Lung microvascular endothelial cell (primary cell): ENCODE measurements around the gene CA9. TPM values are rescaled to one million over a fixed set of nuclear protein-coding genes. Genes with fewer than 3 reads are reported as not detected.
"Not testable (repeated sequence)": the region's sequence is repeated elsewhere in the genome, so short reads cannot be mapped to it uniquely, and the experiment has no call there.

Source experiments
- DNase-seq, 2 donors: peaks; one replicate each; pipeline versions ENCODE4 v3.0.0 to v3.0.0-alpha.2; 2010; ENCODE audit warnings: low read depth in 2 of 2
- total RNA-seq: library from RNA; depleted of rRNA; stranded (reverse); fragments of >200 nt; gene quantifications from 2 replicates; pipeline ENCODE4 v1.2.1, GENCODE V29; 2014

CA9 gene
- total RNA-seq, result 0.22 TPM in 1 of 2 replicates, not detected in the other

GRCh38 chr9:35673132-35674024, at the start of gene CA9:
Gene CA9 (plus strand): TSS chr9:35673928. CDS start chr9:35673960, 32 bp downstream.
- DNase-seq, result no peak

GRCh38 chr9:35627575-35627974, 46.2 kb upstream of the CA9 start:
- no peak for DNase-seq

DNA sequence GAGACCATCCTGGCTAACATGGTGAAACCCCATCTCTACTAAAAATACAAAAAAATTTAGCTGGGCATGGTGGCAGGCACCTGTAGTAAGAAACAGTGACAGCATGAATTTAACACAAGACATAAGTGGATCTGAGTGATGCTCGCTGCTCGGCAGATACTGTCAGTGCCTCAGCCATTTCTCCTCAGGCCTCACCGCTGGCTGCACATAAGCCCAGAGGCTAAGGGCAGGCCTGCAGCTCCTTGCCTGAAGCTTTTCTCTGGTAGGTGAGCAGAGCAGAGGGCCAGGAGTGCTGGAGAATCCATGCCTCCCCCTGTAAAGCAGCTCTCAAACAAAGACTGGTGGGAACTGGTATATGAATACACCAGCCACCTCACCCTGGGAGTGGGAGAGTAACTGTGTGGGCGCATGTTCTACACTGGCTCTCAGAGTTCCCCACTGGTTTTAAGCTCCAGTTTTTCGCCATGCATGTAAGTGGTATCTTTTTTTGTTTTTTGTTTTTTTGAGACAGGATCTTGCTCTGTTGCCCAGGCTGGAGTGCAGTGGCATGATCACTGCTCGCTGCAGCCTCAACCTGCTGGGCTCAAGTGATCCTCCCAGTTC, 45.2 kb upstream of the CA9 start:
- no peak for DNase-seq

DNA sequence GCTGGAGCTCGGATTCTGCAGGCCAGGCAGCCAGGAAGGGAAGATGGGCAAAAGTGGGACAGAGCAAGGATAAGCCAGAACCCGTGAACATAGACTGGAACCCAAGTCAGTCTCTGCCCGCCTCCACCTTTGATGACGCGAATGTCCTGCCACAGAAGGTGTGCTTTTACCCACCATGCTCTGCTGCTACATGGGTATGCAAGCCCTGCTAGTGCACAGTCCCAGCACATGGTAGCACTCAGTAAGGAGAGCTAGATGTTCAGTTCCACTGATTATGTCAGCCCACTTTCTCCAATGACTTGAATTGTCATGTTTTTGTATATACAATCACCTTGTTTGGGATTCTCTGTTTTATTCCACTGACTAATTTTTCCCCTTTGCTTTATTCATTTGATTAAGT, 44.1 kb upstream of the CA9 start:
- DNase-seq, result no peak

GRCh38 chr9:35635730-35636129, 38.0 kb upstream of the CA9 start:
- no peak for DNase-seq

DNA sequence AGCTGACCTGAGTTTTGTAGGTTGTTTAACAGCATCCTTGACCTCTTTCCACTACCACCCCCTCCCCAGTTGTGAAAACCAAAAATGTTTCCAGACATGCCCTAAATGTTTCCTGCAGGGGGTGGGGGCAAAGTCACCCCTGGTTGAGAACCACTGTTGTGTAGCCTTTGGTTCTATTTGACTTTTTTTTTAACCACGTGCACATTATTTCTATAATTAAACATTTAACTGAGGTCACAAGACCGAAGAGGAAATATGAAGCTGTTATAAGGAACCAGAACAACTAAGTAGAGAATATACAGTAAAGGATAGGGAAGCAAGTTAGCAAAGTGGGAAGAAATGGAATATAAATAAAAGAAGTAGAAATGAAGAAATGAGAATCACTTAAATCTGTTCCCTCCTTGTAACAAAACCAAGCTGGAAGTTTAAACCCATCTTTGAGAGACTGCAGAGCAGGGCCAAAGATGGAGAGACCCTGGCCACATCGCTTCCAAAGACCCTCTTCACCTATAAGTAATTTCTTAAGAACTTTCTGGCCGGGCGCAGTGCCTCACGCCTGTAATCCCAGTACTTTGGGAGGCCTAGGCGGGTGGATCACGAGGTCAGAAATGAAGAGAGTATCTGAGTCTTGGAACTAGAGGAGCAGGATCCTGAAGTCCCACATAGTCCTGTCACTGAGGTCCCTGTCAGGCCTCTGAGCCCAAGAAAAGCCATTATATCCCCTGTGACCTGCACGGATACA, 37.4 kb upstream of the CA9 start:
- no peak for DNase-seq

GRCh38 chr9:35636877-35637246, 36.9 kb upstream of the CA9 start:
- not testable (repeated sequence) for DNase-seq

GRCh38 chr9:35637427-35637955, 36.2 kb upstream of the CA9 start:
- not testable (repeated sequence) for DNase-seq

DNA sequence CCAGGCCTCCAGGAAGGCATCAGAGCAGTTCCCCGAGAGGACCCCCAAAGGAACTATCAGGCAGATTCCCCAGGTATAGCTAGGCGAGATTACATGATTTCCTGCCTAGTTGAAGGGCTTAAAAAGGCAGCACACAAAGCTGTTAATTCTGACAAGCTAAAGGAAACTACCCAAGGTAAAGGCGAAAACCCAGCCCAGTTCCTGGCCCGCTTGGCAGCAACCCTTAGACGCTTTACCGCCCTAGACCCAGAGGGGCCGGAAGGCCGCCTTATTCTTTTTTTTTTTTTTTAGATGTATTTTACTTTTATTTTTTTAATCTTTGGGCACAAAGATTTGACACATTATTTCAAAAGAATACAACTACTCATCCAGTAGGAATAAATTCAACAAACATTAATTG, 35.0 kb upstream of the CA9 start:
- DNase-seq, result not testable (repeated sequence)

DNA sequence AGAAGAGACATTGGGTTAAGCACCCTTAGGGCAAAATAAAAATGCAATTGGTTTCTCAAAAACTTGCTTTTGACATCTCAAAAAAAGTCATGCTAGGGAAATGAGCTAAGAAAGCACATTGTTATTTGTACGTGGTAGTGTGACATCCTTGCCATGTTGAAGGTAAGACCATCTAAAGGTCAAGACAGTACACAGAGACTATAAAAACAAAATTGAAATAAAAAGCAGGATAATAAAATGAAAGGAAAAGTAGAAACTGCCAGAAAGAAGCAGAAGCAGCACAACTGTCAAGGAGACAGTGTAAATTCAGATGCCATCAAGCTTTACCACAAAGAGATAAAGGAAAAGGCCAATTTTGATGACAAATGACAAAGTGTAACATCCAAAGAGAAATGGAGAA, 34.5 kb upstream of the CA9 start:
- DNase-seq, result not testable (repeated sequence)

- no peak for DNase-seq
Measured at GRCh38 chr9:35639631-35640030, 34.1 kb upstream of the CA9 start.

GRCh38 chr9:35640431-35640830, 33.3 kb upstream of the CA9 start:
- DNase-seq, result not testable (repeated sequence)

DNA sequence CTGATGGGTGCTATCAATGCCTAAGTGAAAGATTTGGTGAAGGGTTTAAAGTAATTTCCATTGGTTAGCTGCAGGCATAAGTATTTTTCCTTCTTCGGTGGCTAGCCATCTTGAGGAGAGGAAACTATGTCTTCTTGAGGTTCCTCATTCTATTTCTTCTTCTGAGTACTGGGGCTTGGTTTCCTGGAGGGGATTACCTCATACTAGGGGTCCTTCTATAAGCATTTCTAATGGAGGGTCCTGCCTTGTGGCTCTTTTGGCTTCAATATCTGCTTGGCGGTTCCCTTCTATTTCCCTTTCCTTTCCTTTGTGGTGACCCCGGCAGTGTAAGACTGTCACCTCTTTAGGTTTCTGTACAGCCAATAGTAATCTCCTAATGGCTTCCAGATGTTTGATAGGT, 32.2 kb upstream of the CA9 start:
- DNase-seq, result not testable (repeated sequence)

DNA sequence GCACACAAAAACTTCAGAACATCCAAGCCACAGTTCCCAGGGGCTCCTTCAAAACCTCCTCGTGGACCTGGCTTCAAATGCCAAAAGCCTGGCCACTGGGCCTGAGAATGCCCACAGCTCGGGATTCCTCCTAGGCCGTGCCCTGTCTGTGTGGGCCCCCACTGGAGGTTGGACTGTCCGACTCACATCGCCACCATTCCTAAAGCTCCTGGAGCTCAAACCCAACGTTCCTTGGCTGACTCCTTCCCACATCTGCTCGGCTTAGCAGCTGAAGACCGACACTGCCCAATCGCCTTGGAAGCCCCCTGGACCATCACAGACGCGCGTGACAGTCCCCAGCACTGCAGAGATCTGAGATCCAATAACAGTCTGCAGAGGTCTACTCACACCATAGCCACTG, 30.7 kb upstream of the CA9 start:
- DNase-seq, result no peak

DNA sequence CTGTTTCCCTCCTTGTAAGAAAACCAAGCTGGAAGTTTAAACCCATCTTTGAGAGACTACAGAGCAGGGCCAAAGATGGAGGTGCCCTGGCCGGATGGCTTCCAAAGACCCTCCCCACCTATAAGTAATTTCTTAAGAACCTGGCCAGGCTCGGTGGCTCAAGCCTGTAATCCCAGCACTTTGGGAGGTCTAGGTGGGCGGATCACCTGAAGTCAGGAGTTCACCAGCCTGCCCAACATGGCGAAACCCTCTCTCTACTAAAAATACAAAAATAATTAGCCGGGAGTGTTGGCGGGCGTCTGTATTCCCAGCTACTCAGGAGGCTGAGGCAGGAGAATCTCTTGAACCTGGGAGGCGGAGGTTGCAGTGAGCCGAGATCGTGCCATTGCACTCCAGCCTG, 28.0 kb upstream of the CA9 start:
- DNase-seq, result not testable (repeated sequence)

DNA sequence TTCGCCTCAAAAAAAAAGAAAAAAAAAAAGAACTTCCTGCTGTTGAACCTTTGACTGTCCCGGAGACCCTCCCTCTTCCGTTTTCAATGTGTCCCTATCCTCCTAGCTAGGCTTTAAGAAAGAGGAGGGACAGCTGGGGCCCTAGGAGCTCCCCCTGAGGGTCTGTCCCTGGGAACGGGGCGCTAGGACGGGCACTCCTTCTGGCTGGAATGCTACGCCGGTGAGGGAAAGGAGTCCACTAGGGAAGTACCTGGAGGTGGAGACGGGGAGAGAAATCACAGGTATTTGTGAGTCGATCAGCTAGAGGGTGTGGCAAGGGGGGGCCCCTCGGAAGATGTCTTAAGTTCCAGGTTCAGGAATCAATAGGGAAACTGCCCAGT, 27.6 kb upstream of the CA9 start:
- DNase-seq, result no peak

GRCh38 chr9:35646533-35647265, 27.0 kb upstream of the CA9 start:
- DNase-seq, result peak; percentile 87 to 89

DNA sequence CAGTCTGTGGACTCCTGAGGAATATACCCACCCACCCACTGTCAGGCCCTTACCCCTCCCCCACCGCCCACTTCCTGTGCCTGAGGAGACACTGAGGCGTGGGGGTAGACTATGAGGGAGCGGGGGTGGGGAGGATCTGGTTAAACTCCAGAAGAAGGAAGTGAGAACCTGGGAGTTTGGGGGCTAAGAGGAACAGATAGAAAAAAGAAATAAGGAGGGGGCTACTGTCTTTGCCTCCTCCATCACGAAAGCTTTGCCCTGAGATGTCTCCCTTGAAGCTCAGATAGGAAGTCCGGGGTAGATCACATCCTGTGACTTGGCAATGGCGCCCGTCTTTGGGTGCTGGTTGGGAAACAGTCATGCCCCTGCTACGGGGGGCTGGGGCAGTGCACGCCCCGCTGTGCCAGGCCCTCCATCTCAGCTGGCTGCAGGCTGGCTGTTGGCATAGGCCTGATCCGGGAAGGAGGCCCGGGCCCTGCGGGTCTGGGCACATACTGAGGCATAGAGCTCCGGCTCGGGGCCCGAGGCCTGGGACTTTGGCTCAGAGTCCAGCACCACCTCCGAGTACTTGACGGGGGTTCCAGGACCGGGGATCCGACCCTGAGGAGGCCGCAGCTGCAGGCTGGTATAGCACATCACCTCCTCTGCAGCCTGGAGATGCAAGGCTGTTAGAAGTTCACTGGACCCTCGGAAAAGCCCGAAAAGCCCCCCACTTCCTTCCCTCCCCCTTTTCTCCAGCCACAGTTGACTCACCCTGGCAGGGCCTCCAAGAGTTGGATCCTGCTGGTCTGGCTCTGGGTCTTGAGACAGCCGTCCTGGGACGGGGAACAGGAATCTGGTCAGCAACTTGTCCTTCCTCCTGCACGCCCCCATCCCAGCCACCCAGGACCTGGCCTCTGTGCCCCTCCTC, 24.0 kb upstream of the CA9 start:
- no peak for DNase-seq

GRCh38 chr9:35650341-35651158, 23.2 kb upstream of the CA9 start, which contains the start of gene SIT1:
Gene SIT1 (minus strand): TSS chr9:35650931. CDS start chr9:35650853, 78 bp downstream.
- no peak for DNase-seq
